ENCODE measurements around the gene NFKBIA.

Gene NFKBIA

DNA sequence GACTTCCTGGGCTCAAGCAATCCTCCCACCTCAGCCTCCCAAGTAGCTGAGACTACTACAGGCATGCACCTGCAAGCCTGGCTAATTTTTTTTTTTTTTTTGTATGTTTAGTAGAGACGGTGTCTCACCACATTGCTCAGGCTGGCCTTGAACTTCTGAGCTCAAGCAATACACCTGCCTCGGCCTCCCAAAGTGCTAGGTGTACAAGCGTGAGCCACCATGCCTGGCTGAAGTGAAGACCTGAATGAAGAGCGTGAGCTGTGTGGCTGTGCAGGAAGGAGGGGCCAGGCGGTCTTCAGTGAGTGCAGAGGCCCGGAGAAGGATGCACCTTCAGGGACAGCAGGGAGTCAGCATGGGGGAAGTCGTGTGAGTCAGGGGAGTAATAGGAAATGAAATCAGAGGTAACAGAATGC lies 14.9 kb upstream of the NFKBIA start:
- no peak overlapping the region for H3K4me3 ChIP-seq (IDR thresholded peaks at IDR 0.05; ENCODE audit: insufficient read depth, low read depth, low read length)
- H3K79me2 ChIP-seq (ENCODE audit: insufficient read depth, low read depth), result no peaks in the 10 kb centered on the region
- no peak overlapping the region for H3K9ac ChIP-seq
- no peak overlapping the region for H3K4me2 ChIP-seq
- H3K36me3 ChIP-seq (ENCODE audit: insufficient read depth), result no peaks in the 10 kb centered on the region
- TF ChIP-seq, protein P1, sequence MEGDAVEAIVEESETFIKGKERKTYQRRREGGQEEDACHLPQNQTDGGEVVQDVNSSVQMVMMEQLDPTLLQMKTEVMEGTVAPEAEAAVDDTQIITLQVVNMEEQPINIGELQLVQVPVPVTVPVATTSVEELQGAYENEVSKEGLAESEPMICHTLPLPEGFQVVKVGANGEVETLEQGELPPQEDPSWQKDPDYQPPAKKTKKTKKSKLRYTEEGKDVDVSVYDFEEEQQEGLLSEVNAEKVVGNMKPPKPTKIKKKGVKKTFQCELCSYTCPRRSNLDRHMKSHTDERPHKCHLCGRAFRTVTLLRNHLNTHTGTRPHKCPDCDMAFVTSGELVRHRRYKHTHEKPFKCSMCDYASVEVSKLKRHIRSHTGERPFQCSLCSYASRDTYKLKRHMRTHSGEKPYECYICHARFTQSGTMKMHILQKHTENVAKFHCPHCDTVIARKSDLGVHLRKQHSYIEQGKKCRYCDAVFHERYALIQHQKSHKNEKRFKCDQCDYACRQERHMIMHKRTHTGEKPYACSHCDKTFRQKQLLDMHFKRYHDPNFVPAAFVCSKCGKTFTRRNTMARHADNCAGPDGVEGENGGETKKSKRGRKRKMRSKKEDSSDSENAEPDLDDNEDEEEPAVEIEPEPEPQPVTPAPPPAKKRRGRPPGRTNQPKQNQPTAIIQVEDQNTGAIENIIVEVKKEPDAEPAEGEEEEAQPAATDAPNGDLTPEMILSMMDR (conservative IDR thresholded peaks at IDR 0.05; ENCODE audit: low read depth, low read length), result no peak
- H3K27ac ChIP-seq, result no peak overlapping the region
- H3K27me3 ChIP-seq (ENCODE audit: insufficient read depth, low read depth), result no peaks in the 10 kb centered on the region
- peaks cover 34% of the 10 kb centered on the region for H3K4me1 ChIP-seq (ENCODE audit: low read depth, poor library complexity, severe bottlenecking)
- no peak overlapping the region for H2AFZ ChIP-seq (ENCODE audit: low read depth)
- H4K20me1 ChIP-seq (ENCODE audit: insufficient read depth), result no peaks in the 10 kb centered on the region

DNA sequence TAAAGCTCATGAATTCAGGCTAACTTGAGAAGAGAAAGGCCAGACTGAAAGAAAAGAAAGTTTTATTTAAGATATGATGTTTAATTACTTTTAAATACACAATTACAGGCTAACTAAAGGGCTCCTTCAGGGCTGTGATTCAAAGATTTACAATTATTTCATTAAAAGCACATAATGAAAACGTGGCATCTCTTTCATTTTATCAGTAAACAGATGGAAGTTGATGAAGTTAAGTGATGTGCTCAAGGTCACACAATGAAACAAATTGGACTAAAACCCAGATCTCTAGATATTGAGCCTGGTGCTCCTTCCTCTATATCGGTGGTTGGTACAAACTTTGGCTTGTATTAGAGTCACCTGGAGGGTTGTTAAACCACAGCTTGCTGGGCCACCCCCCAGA lies 13.5 kb upstream of the NFKBIA start:
- H3K36me3 ChIP-seq (ENCODE audit: insufficient read depth), result no peaks in the 10 kb centered on the region
- no peaks in the 10 kb centered on the region for H3K79me2 ChIP-seq (ENCODE audit: insufficient read depth, low read depth)
- no peak overlapping the region for H3K9ac ChIP-seq
- peaks cover 48% of the 10 kb centered on the region for H3K4me1 ChIP-seq (ENCODE audit: low read depth, poor library complexity, severe bottlenecking)
- no peak overlapping the region for H3K27ac ChIP-seq
- H3K4me3 ChIP-seq (IDR thresholded peaks at IDR 0.05; ENCODE audit: insufficient read depth, low read depth, low read length), result no peak overlapping the region
- H3K27me3 ChIP-seq (ENCODE audit: insufficient read depth, low read depth), result no peaks in the 10 kb centered on the region
- no peaks in the 10 kb centered on the region for H4K20me1 ChIP-seq (ENCODE audit: insufficient read depth)
- H2AFZ ChIP-seq (ENCODE audit: low read depth), result no peak overlapping the region
- TF ChIP-seq, protein P1 (conservative IDR thresholded peaks at IDR 0.05; ENCODE audit: low read depth, low read length), result no peak
- H3K4me2 ChIP-seq, result 0 out of 2 replicates have a peak overlapping the region, but pooled peaks have one; percentile 3

DNA sequence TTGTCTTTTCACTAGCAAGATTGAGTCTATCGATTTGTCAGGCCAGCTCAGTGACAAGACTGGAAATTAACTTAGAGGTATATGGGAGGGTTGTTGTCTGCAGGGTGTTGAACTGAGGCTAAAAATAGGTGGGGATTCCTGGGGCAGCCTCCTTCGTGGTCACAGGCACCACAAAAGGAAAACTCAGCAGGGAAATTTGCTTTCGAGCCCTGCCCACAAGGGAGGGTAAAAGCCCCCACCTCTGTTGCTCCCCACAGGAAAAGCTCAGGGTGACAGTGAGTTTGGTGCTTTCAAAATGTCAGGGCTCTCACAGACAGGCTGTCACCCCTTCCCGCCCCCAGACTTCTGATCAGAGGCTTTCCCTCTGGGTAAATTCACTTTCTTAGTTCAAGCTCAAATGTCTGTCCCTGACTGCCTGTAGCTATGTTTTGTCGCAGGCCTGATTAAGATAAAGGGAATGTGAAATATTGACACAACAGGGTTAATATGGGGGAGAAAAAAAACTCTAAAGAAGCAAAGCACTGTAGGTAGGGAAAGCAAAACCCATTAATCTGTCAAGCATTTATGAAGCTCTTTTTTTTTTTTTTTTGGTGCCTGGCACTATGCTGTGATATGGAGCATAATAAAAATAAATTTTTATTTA lies 11.7 kb upstream of the NFKBIA start:
- Histone ChIP-seq H2AFZ (ENCODE audit: low read depth) (peak overlapping the region; percentile 19; the same call in 1 of the 2 replicates), H3K9ac (0 out of 2 replicates have a peak overlapping the region, but pooled peaks have one; percentile 4), H3K4me1 (ENCODE audit: low read depth, poor library complexity, severe bottlenecking) (peaks cover 54% of the 10 kb centered on the region), H3K27me3 (ENCODE audit: insufficient read depth, low read depth) (no peaks in the 10 kb centered on the region), H3K36me3 (ENCODE audit: insufficient read depth) (no peaks in the 10 kb centered on the region), H3K4me2 (peak overlapping the region; percentile 56), H3K79me2 (ENCODE audit: insufficient read depth, low read depth) (no peaks in the 10 kb centered on the region), H4K20me1 (ENCODE audit: insufficient read depth) (no peaks in the 10 kb centered on the region), H3K4me3 (IDR thresholded peaks at IDR 0.05; ENCODE audit: insufficient read depth, low read depth, low read length) (no peak overlapping the region), H3K27ac (peak overlapping the region; percentile 50)
- TF ChIP-seq, protein P1 (conservative IDR thresholded peaks at IDR 0.05; ENCODE audit: low read depth, low read length), result no peak

DNA sequence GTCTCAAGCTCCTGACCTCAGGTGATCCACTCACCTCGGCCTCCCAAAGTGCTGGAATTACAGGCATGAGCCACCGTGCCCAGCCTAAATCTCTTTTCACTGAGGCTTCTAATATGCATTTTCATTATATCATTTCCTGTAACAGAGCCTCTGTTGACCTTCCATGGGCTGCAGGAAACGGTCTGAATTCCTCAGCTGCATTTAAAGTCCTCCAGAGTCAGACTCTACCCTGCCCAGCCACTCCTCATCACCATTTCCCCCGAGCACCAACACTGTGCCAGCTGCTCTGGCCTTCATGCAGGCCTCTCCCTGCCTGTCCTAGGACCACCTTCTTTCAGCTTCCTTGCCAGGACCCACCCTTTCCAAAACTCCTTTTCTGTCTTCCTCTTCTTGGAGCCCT lies 9.8 kb upstream of the NFKBIA start:
- TF ChIP-seq, protein P1 (conservative IDR thresholded peaks at IDR 0.05; ENCODE audit: low read depth, low read length), result no peak
- Histone ChIP-seq H3K4me2 (no peak overlapping the region), H4K20me1 (ENCODE audit: insufficient read depth) (no peaks in the 10 kb centered on the region), H3K9ac (no peak overlapping the region), H3K27ac (no peak overlapping the region), H3K79me2 (ENCODE audit: insufficient read depth, low read depth) (no peaks in the 10 kb centered on the region), H3K27me3 (ENCODE audit: insufficient read depth, low read depth) (no peaks in the 10 kb centered on the region), H3K4me3 (IDR thresholded peaks at IDR 0.05; ENCODE audit: insufficient read depth, low read depth, low read length) (no peak overlapping the region), H3K36me3 (ENCODE audit: insufficient read depth) (no peaks in the 10 kb centered on the region), H2AFZ (ENCODE audit: low read depth) (no peak overlapping the region), H3K4me1 (ENCODE audit: low read depth, poor library complexity, severe bottlenecking) (peaks cover 54% of the 10 kb centered on the region)

Data from KMS-11 (cell line).